ENCODE results near the gene SEMA7A.

GRCh38 chr15:74367296-74367854 is 66.4 kb downstream of the SEMA7A start, which contains the start of gene CYP11A1:
- TF ChIP-seq CTCF (IDR thresholded peaks at IDR 0.05; ENCODE audit: low read length) (no peak), EZH2 (IDR thresholded peaks at IDR 0.05; ENCODE audit: borderline replicate concordance, low read length) (no peak)
